ENCODE measurements around the gene SPTLC3.

The SPTLC3 gene

GRCh38 chr20:13034936-13035335 lies 26.2 kb downstream of the SPTLC3 start:
- no peak for DNase-seq

GRCh38 chr20:13035399-13036152 lies 26.8 kb downstream of the SPTLC3 start:
- no peak for DNase-seq

- DNase-seq: no peak
Measured at GRCh38 chr20:13037727-13038126, 29.0 kb downstream of the SPTLC3 start.

DNA sequence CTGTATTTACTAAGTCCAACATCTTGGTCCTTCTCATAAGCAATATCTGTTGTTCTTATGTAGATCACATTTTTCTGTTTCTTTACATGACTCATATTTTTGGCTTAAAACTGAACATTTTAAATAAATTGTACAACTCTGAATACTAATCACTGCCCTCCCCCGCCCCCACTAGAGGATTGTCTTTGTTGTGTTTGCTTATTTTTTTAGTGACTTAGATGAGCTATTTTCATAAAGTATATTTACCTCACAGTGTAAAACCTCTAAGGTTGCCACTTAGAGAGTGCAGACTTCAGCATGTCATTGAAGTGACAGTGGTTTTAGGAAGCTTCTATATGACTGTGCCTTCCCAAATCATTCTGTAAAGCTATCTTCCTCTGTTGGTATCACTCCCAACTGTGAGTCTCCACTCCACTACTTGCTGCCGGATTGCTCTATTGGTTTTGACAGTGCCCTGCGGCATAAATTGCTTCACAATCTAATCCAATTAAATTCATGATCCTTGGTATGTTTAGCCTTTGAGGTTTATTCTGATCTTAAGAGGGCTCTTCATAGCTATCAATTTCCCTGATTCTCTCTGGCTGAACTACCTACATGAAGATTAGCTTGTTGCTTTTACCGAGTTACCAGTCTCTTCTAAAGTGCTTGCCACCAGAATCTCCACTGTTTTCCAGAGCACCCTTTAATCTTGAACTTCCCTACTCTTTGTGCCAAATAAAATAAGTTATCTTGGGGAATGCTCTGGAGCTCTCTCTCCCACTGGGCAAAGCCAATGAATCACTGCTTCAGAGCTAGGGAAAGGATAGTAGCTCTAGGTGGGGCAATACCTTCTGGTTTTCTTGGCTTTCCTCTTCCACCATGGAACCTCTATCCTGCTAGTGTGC lies 33.0 kb downstream of the SPTLC3 start:
- no peak for DNase-seq

GRCh38 chr20:13042458-13042794 lies 33.7 kb downstream of the SPTLC3 start:
- DNase-seq: no peak

GRCh38 chr20:13046409-13046808 lies 37.6 kb downstream of the SPTLC3 start:
- DNase-seq: no peak

DNA sequence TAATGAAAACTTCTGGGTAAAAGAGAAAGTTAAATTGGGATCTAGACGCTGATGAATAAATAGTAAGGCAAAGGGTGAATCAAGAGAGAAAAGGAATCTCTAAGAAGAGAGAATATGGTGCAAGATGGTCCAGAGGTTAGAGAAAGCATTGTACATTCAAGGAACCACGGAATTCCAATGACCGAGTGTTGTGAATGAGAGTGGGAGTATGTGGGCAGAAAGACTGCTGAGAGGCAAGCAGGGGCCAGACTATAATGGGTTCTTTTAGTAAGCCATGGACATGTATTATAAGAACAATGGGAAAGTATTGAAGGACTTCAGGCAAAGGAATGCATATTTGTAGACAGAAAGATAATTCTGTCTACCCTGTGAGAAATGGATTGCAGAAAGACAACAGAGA lies 45.2 kb downstream of the SPTLC3 start:
- DNase-seq: no peak

GRCh38 chr20:13058666-13059389 lies 50.1 kb downstream of the SPTLC3 start:
- DNase-seq: no peak

- DNase-seq: no peak
Measured at GRCh38 chr20:13059398-13060136, 50.8 kb downstream of the SPTLC3 start.

- no peak for DNase-seq
Measured at GRCh38 chr20:13060327-13060726, 51.6 kb downstream of the SPTLC3 start.

DNA sequence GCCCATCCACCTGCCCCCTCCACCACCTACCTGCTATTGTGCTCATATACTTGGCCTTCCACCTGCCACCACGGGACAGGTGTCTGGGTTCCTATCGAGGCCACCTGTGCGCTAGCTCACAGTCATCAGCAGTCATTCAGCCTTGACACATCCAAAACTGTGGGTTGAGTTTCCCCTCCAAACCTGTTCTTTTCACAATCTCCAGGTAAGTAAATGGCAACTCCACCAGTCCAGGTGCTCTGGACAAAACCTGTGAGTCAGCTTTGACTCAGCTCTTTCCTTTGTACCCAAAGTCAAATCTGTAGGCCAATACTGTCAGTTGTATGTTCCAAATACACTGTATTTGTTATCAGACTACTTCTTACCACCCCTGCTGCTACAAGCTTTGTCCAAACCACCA lies 52.6 kb downstream of the SPTLC3 start:
- no peak for DNase-seq

GRCh38 chr20:13062789-13063188 lies 54.0 kb downstream of the SPTLC3 start:
- no peak for DNase-seq

- DNase-seq: no peak
Measured at GRCh38 chr20:13068336-13068735, 59.6 kb downstream of the SPTLC3 start.

- DNase-seq: no peak
Measured at GRCh38 chr20:13081877-13082276, 73.1 kb downstream of the SPTLC3 start.

GRCh38 chr20:13082378-13082777 lies 73.6 kb downstream of the SPTLC3 start:
- no peak for DNase-seq

- DNase-seq: no peak
Measured at GRCh38 chr20:13085275-13085674, 76.5 kb downstream of the SPTLC3 start.

GRCh38 chr20:13089950-13090469 lies 81.2 kb downstream of the SPTLC3 start:
- no peak for DNase-seq

DNA sequence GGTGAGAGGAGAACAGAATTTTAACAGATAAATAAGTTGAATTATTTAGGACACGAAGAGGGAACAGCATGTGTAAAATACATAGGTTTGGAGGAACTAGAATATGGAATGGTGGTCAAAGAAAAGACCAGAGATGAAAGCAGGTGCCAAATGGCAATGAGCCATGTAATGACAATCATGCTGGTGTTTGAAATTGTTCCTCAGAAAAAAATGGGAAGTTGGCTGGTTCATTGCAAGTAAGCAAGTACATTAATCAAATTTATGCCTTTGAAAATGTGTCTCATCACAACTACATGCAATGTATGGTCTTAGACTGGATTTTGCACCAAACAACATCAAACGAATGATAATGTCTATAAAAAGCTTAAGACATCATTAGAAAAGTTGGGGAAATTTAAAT lies 83.3 kb downstream of the SPTLC3 start:
- no peak for DNase-seq

DNA sequence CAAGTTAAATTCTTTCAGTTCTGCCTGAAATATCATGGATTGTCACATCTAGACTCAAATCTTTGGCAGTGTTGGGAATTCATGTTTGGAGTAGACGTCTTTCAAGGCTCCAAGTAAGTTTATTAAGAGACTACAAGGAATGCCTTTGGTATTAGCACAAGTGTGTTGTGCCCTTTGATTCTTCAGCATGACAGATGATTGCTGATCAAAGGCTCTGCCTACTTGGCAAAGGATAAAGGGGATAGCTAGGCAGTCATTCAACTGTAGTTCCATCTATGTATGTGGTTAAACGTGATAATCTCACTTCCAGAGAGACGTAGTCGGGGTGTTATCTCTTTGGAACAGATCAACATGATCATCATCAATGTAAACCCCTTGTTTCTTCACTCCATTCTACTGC lies 86.2 kb downstream of the SPTLC3 start:
- DNase-seq: no peak

DNA sequence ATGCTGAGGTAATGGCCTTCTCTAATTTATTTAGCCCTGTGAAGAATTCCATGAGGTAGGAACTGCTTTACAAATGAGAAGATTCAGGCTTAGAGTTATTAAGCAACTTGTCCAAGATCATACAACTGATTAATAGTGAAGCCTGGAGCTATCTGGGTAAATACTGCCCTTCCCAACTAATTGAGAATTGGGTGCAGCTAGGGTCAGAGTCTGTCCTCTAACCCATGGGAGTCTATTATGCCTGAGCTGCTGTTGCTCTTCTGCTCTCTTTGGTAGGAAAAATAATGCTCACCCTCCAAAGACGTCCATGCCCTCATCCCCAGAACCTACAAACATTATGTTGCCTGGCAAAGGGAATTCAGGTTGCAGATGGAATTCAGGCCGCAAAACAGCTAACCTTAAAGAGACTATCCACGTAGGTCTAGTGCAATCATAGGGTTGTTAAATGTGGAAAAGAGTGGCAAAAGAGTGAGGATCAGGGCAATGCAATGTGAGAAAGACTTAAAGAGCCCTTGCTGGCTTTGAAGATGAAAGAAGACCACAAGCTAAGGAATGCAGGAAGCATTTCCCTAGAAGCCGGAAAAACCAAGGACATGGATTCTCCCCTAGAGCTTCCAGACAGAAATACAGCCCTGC lies 90.1 kb downstream of the SPTLC3 start:
- no peak for DNase-seq

GRCh38 chr20:13099676-13100075 lies 90.9 kb downstream of the SPTLC3 start:
- no peak for DNase-seq

DNA sequence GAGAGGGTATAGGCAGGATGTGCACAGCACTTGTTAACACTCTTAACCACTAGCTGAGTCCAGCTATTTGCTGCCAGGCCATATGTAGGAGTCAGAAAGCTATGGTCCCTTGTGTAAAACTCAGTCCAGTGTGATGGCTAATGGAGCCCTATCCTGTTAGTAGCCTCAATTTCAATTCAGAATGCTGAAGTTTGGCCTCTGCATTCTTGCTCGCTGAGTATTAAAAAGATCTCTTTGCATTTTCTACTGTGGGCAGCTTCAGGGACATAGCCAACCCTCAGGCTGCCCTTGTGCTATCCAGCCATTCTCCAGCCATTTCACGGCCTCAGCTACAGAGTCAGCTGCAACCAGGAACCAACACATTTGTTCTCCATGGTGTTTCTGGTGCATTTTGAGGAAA lies 92.5 kb downstream of the SPTLC3 start:
- DNase-seq: no peak

All from NCI-H2081 (cell line).